Sigmoid colon (tissue), 4 donors: ENCODE measurements around the gene CDK9.

Source experiments
- CTCF ChIP-seq, 4 experiments: fragments of 450-650 bp in 3 of 4; fragments of 200-600 bp in 1 of 4; IDR thresholded peaks; one replicate each; pipeline ENCODE4 v1.5.1; 2016 to 2019; ENCODE audit warnings: antibody characterized with exemption in 4 of 4, mild to moderate bottlenecking in 3 of 4, moderate library complexity in 2 of 4
- EP300 ChIP-seq, 4 donors: sonication (generic); formaldehyde crosslinking; IDR thresholded peaks; one replicate each; pipeline ENCODE4 v1.6.1; 2017; ENCODE audit warnings: antibody characterized with exemption in 4 of 4

GRCh38 chr9:127771570-127772189 lies 14.2 kb upstream of the CDK9 start:
- TF ChIP-seq CTCF (IDR thresholded peaks at IDR 0.05) (no peak), EP300 (IDR thresholded peaks at IDR 0.05) (no peak)
